ENCODE results near the gene CRYL1.

The CRYL1 gene

GRCh38 chr13:20425819-20426219 is 99.8 kb downstream of the CRYL1 start:
- ATAC-seq (ENCODE audit: low read depth), result no peak
- TF ChIP-seq, protein P1, sequence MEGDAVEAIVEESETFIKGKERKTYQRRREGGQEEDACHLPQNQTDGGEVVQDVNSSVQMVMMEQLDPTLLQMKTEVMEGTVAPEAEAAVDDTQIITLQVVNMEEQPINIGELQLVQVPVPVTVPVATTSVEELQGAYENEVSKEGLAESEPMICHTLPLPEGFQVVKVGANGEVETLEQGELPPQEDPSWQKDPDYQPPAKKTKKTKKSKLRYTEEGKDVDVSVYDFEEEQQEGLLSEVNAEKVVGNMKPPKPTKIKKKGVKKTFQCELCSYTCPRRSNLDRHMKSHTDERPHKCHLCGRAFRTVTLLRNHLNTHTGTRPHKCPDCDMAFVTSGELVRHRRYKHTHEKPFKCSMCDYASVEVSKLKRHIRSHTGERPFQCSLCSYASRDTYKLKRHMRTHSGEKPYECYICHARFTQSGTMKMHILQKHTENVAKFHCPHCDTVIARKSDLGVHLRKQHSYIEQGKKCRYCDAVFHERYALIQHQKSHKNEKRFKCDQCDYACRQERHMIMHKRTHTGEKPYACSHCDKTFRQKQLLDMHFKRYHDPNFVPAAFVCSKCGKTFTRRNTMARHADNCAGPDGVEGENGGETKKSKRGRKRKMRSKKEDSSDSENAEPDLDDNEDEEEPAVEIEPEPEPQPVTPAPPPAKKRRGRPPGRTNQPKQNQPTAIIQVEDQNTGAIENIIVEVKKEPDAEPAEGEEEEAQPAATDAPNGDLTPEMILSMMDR (IDR thresholded peaks at IDR 0.05; ENCODE audit: poor library complexity, severe bottlenecking), result no peak
- H3K27me3 ChIP-seq (ENCODE audit: insufficient read depth, poor library complexity, severe bottlenecking), result no peaks in the 10 kb centered on the region

DNA sequence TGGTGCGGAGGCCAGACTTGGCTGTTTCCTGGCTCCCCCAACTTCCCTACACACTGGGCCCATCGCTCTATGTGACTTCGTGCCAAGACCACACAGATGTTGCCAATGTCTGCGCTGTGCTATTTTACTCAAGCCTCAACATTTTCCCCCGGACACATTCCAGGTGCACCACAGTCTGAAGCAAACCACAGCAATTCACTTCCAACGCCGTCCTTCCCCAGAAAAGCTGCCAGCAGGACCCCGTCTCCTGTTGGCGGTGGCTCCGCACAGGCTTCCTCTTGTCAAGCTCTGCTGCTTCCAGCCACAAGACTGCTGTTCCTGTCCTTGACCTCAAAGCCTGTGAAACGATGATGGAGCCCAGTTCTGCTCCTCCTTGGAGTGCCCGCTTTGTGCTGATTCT is 100.7 kb downstream of the CRYL1 start:
- Histone ChIP-seq H3K36me3 (ENCODE audit: low read depth) (no peaks in the 10 kb centered on the region), H3K27ac (ENCODE audit: poor library complexity, severe bottlenecking) (no peak overlapping the region), H3K9me3 (ENCODE audit: severe bottlenecking) (no peaks in the 10 kb centered on the region), H3K4me1 (ENCODE audit: insufficient read depth, poor library complexity, severe bottlenecking) (peaks cover 10% of the 10 kb centered on the region), H3K4me3 (ENCODE audit: severe bottlenecking) (no peak overlapping the region), H3K27me3 (ENCODE audit: insufficient read depth, poor library complexity, severe bottlenecking) (no peaks in the 10 kb centered on the region)
- TF ChIP-seq, protein P1 (IDR thresholded peaks at IDR 0.05; ENCODE audit: poor library complexity, severe bottlenecking), result no peak
- no peak for ATAC-seq (ENCODE audit: low read depth)
- DNase-seq (ENCODE audit: low spot score), result no peak

More at GRCh38 chr13:20425819-20426219, 99.8 kb downstream of the CRYL1 start:
- Histone ChIP-seq H3K27ac (ENCODE audit: poor library complexity, severe bottlenecking) (no peak overlapping the region), H3K36me3 (ENCODE audit: low read depth) (no peaks in the 10 kb centered on the region), H3K4me1 (ENCODE audit: insufficient read depth, poor library complexity, severe bottlenecking) (peaks cover 6% of the 10 kb centered on the region), H3K4me3 (ENCODE audit: severe bottlenecking) (no peak overlapping the region), H3K9me3 (ENCODE audit: severe bottlenecking) (no peaks in the 10 kb centered on the region)
- DNase-seq (ENCODE audit: low spot score), result no peak

DNA sequence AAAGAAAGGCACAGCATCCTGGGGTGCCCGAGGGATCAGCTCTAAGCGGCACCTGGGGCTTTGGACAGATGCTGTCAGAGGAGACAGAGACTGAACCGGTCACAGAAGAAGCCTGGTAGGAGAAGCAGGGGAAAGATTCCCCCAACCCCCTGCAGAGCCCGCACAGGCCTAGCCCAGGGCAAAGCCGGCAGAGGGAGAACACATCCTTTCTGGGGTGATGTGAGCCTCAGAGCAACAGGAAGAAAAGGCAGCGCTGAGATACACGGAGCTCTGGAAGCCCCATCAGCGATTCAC is 101.2 kb downstream of the CRYL1 start:
- no peak overlapping the region for H3K4me3 ChIP-seq (ENCODE audit: severe bottlenecking)
- no peaks in the 10 kb centered on the region for H3K27me3 ChIP-seq (ENCODE audit: insufficient read depth, poor library complexity, severe bottlenecking)
- DNase-seq (ENCODE audit: low spot score) (no peak), ATAC-seq (ENCODE audit: low read depth) (no peak)
- H3K4me1 ChIP-seq (ENCODE audit: insufficient read depth, poor library complexity, severe bottlenecking), result peaks cover 10% of the 10 kb centered on the region
- H3K36me3 ChIP-seq (ENCODE audit: low read depth), result no peaks in the 10 kb centered on the region
- H3K9me3 ChIP-seq (ENCODE audit: severe bottlenecking), result no peaks in the 10 kb centered on the region
- no peak overlapping the region for H3K27ac ChIP-seq (ENCODE audit: poor library complexity, severe bottlenecking)
- TF ChIP-seq, protein P1 (IDR thresholded peaks at IDR 0.05; ENCODE audit: poor library complexity, severe bottlenecking), result no peak

DNA sequence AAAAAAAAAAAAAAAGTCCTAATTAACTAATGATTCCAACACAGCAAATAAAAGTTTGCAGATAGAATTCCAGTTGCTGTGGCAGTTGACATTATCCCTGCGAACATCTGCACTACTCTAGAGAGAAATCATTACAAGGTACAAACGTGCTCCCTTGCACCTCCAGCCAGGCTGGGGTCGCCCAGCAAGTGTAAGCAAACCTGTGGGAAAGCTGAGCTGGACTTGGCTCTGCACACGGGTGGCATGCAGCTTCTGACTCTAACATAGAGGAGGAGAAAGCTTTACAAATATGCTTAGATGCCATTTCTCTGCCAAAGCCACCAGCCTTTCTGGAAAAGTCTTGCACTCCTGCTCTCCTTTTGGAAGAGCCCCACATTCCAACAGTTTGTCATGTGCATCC is 103.3 kb downstream of the CRYL1 start:
- Histone ChIP-seq H3K9me3 (ENCODE audit: severe bottlenecking) (no peaks in the 10 kb centered on the region), H3K27ac (ENCODE audit: poor library complexity, severe bottlenecking) (no peak overlapping the region), H3K4me3 (ENCODE audit: severe bottlenecking) (no peak overlapping the region), H3K36me3 (ENCODE audit: low read depth) (no peaks in the 10 kb centered on the region), H3K4me1 (ENCODE audit: insufficient read depth, poor library complexity, severe bottlenecking) (peaks cover 20% of the 10 kb centered on the region), H3K27me3 (ENCODE audit: insufficient read depth, poor library complexity, severe bottlenecking) (no peaks in the 10 kb centered on the region)
- TF ChIP-seq, protein P1 (IDR thresholded peaks at IDR 0.05; ENCODE audit: poor library complexity, severe bottlenecking), result no peak
- DNase-seq (ENCODE audit: low spot score) (no peak), ATAC-seq (ENCODE audit: low read depth) (no peak)

- ATAC-seq (ENCODE audit: low read depth) (no peak), DNase-seq (ENCODE audit: low spot score) (no peak)
- TF ChIP-seq, protein P1 (IDR thresholded peaks at IDR 0.05; ENCODE audit: poor library complexity, severe bottlenecking), result no peak
- Histone ChIP-seq H3K4me3 (ENCODE audit: severe bottlenecking) (no peak overlapping the region), H3K27ac (ENCODE audit: poor library complexity, severe bottlenecking) (peak overlapping the region; percentile 97), H3K36me3 (ENCODE audit: low read depth) (no peaks in the 10 kb centered on the region), H3K27me3 (ENCODE audit: insufficient read depth, poor library complexity, severe bottlenecking) (no peaks in the 10 kb centered on the region), H3K4me1 (ENCODE audit: insufficient read depth, poor library complexity, severe bottlenecking) (peaks cover 20% of the 10 kb centered on the region), H3K9me3 (ENCODE audit: severe bottlenecking) (no peaks in the 10 kb centered on the region)
Observed at GRCh38 chr13:20420938-20421337, 104.7 kb downstream of the CRYL1 start.

Data from RWPE2 (cell line).